Gastrocnemius medialis (tissue), 4 donors: ENCODE results near the gene SPON2.

Source experiments
- POLR2A ChIP-seq, 2 donors: fragments of 450-650 bp; IDR thresholded peaks; one replicate each; pipeline ENCODE4 v1.6.1; 2017; ENCODE audit warnings: antibody characterized with exemption in 2 of 2, mild to moderate bottlenecking in 2 of 2, moderate library complexity in 2 of 2
- TF ChIP-seq, protein P1 (sequence below), 5 experiments: fragments of 450-650 bp in 3 of 5; fragments of 200-600 bp in 2 of 5; sonication (generic) in 2 of 5; IDR thresholded peaks in 4 of 5; conservative IDR thresholded peaks in 1 of 5; 1 replicate in 4 of 5; 2 replicates in 1 of 5; pipeline ENCODE4 v1.5.1; 2016 to 2019; ENCODE audit warnings: antibody characterized with exemption in 5 of 5, mild to moderate bottlenecking in 3 of 5, moderate library complexity in 3 of 5

DNA sequence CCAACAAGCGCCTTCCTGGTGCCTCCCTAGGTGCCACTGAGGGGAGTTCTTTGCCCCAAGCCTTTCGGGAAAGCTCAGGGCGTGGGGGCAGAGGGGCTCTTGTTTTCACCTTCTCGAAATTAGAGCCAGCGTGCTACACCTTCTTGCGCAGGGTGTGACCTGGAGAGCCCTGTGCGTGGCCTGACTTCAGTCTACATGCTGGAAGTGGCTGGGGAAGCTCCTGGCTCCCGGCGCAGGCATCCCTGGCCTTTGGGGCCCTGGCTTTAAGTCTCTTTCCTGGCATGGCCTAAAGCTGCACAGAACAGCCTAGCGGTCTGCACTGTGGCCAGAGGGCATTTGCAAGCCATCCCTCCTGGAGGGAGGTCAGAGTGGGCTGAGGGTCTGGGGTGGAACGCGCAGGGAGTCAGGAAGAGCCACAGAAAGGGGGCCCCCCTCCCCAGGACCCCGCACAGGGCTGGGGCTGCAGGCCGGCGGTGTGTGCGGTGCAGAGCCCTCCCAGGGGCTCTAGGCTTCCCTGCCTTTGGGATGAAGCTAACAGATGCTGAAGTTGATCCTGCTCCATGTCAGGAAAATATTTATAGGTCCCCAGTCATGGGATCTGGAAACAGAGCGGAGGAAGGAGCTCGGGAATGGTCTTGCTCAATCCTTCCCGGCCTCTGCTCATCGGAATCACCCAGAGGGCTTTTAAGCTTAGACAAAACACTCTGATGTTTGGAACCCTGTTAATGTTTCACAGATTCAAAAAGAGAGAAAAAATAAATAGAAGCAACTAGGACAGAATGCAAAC is 781 bp upstream of the SPON2 start:
- TF ChIP-seq, protein P1, sequence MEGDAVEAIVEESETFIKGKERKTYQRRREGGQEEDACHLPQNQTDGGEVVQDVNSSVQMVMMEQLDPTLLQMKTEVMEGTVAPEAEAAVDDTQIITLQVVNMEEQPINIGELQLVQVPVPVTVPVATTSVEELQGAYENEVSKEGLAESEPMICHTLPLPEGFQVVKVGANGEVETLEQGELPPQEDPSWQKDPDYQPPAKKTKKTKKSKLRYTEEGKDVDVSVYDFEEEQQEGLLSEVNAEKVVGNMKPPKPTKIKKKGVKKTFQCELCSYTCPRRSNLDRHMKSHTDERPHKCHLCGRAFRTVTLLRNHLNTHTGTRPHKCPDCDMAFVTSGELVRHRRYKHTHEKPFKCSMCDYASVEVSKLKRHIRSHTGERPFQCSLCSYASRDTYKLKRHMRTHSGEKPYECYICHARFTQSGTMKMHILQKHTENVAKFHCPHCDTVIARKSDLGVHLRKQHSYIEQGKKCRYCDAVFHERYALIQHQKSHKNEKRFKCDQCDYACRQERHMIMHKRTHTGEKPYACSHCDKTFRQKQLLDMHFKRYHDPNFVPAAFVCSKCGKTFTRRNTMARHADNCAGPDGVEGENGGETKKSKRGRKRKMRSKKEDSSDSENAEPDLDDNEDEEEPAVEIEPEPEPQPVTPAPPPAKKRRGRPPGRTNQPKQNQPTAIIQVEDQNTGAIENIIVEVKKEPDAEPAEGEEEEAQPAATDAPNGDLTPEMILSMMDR (IDR thresholded peaks at IDR 0.05 in 4 of 5, conservative IDR thresholded peaks at IDR 0.05 in 1 of 5): no peak
- no peak for TF ChIP-seq POLR2A (IDR thresholded peaks at IDR 0.05)
